ENCODE data around the gene N4BP2L2.

GRCh38 chr13:32504263-32504662 lies 34.3 kb downstream of the N4BP2L2 start:
- no peak for TF ChIP-seq CTCF (IDR thresholded peaks at IDR 0.05; ENCODE audit: insufficient read depth, low read depth, low read length)
- TF ChIP-seq EZH2 (IDR thresholded peaks at IDR 0.05; ENCODE audit: insufficient read depth, low read length), result no peak
